GM12878 (cell line): ENCODE results near the gene EXOC7. TPM values are rescaled to one million over a fixed set of nuclear protein-coding genes. Genes with fewer than 3 reads are reported as not detected.

Experiments
- ATAC-seq: fragments of 200-7000 bp; cut with Tn5 transposase; 3 replicates; pipeline ENCODE4 v1.9.1; 2020; ENCODE audit warnings: mild to moderate bottlenecking, moderate library complexity
- BruUV-seq: library from RNA; stranded (reverse); fragments of 400-500 nt; replicated peaks from 2 replicates; lab custom pipeline; 2021; lab: Mats Ljungman, UMichigan
- CTCF ChIA-PET: fragments of 300-600 bp; sonication (Branson Sonifier 250); formaldehyde crosslinking; extraction: SDS; loops from one replicate; lab custom pipeline; 2021; ENCODE audit warnings: inconsistent platforms; lab: Yijun Ruan, JAX
- POLR2A ChIA-PET: fragments of 350-600 bp; formaldehyde crosslinking; extraction: SDS; loops from one replicate; lab custom pipeline; 2021; ENCODE audit warnings: inconsistent platforms; lab: Charles Lee
- RAD21 ChIA-PET: fragments of 300-600 bp; sonication (Branson Sonifier 250); formaldehyde crosslinking; loops from one replicate; lab custom pipeline; 2023; ENCODE audit warnings: antibody characterized with exemption; ENCODE audit not compliant: unreplicated experiment; lab: Charles Lee
- SMC1A ChIA-PET: fragments of 300-600 bp; sonication (Branson Sonifier 250); formaldehyde crosslinking; loops from one replicate; lab custom pipeline; 2023; ENCODE audit not compliant: unreplicated experiment, uncharacterized antibody; lab: Charles Lee
- DNase-seq: peaks from one replicate; pipeline ENCODE4 v3.0.0-alpha.2; 2011; ENCODE audit warnings: low read depth, low spot score
- FAIRE-seq: peaks from 3 replicates; lab custom pipeline; 2011; peaks lifted over from hg19 to GRCh38; lab: Jason Lieb, UNC
- H2AFZ ChIP-seq: 2 replicates; pipeline ENCODE4 v1.6.0; 2011; ENCODE audit warnings: low read depth, low read length, control low read depth; ENCODE audit not compliant: control insufficient read depth
- H3K27ac ChIP-seq: 2 replicates; pipeline ENCODE4 v1.5.1; 2011; ENCODE audit warnings: control low read depth; ENCODE audit not compliant: control insufficient read depth, insufficient read depth
- H3K27me3 ChIP-seq, 2 experiments: replicated peaks in 1 of 2; 2 replicates each; pipeline versions ENCODE4 v1.6.0 to v1.6.1; 2011; ENCODE audit warnings: low read length in 1 of 2; ENCODE audit not compliant: control insufficient read depth in 2 of 2, insufficient read depth in 2 of 2
- H3K36me3 ChIP-seq, 2 experiments: 2 replicates each; pipeline ENCODE4 v1.5.1; 2011; ENCODE audit warnings: low read length in 1 of 2; ENCODE audit not compliant: control insufficient read depth in 2 of 2, insufficient read depth in 2 of 2
- H3K4me1 ChIP-seq: 2 replicates; pipeline ENCODE4 v1.6.1; 2011; ENCODE audit warnings: mild to moderate bottlenecking, low read length, moderate library complexity, mixed read lengths; ENCODE audit not compliant: control insufficient read depth, insufficient read depth
- H3K4me2 ChIP-seq: 2 replicates; pipeline ENCODE4 v1.6.0; 2011; ENCODE audit warnings: control low read depth; ENCODE audit not compliant: control insufficient read depth, insufficient read depth
- H3K4me3 ChIP-seq: fragments of 200-600 bp; sonication (generic); 2 replicates; pipeline ENCODE4 v1.5.1; 2016
- H3K79me2 ChIP-seq: 2 replicates; pipeline ENCODE4 v1.6.0; 2011; ENCODE audit warnings: low read length; ENCODE audit not compliant: control insufficient read depth, insufficient read depth
- H3K9ac ChIP-seq: 2 replicates; pipeline ENCODE4 v1.8.0; 2011; ENCODE audit warnings: low read length, control low read depth, mixed read lengths; ENCODE audit not compliant: control insufficient read depth, insufficient read depth
- H3K9me3 ChIP-seq: replicated peaks from 3 replicates; pipeline ENCODE4 v1.5.1; 2011; ENCODE audit warnings: mild to moderate bottlenecking, low read length; ENCODE audit not compliant: control insufficient read depth, insufficient read depth
- H4K20me1 ChIP-seq: 2 replicates; pipeline ENCODE4 v1.6.0; 2011; ENCODE audit not compliant: control insufficient read depth, insufficient read depth
- BMI1 ChIP-seq: fragments of 450-650 bp; IDR thresholded peaks from 2 replicates; pipeline ENCODE4 v1.6.1; 2016; ENCODE audit warnings: mild to moderate bottlenecking, moderate library complexity, borderline replicate concordance
- DPF2 ChIP-seq: fragments of 450-650 bp; IDR thresholded peaks from 2 replicates; pipeline ENCODE4 v1.6.1; 2017; ENCODE audit warnings: mild to moderate bottlenecking
- FOXM1 ChIP-seq: IDR thresholded peaks from 2 replicates; pipeline ENCODE4 v1.6.1; 2012; ENCODE audit warnings: low read depth, mild to moderate bottlenecking, inconsistent platforms, low read length, moderate library complexity
- GATAD2B ChIP-seq: fragments of 450-650 bp; conservative IDR thresholded peaks from 2 replicates; pipeline ENCODE4 v1.6.1; 2017; ENCODE audit warnings: low read depth, mild to moderate bottlenecking, moderate library complexity
- HDAC2 ChIP-seq: fragments of 200-600 bp; sonication (generic); IDR thresholded peaks from 2 replicates; pipeline ENCODE4 v1.6.1; 2017
- NFYA ChIP-seq: IDR thresholded peaks from 2 replicates; pipeline ENCODE4 v1.6.1; 2011; ENCODE audit warnings: low read depth, mild to moderate bottlenecking, low read length, improper control_type of control experiment, borderline replicate concordance
- NR2C1 ChIP-seq: fragments of 450-650 bp; IDR thresholded peaks from 2 replicates; pipeline ENCODE4 v1.6.1; 2017; ENCODE audit warnings: antibody characterized with exemption, mild to moderate bottlenecking, moderate library complexity
- POLR2AphosphoS5 ChIP-seq: IDR thresholded peaks from 2 replicates; pipeline ENCODE4 v1.6.1; 2011; ENCODE audit warnings: mild to moderate bottlenecking, low read length, inconsistent platforms
- SIX5 ChIP-seq: IDR thresholded peaks from 2 replicates; pipeline ENCODE4 v1.6.1; 2011; ENCODE audit warnings: mild to moderate bottlenecking, low read depth, low read length, moderate library complexity; ENCODE audit not compliant: severe bottlenecking
- SP1 ChIP-seq: IDR thresholded peaks from one replicate; pipeline ENCODE4 v1.6.1; 2011; ENCODE audit warnings: low read depth, low read length
- YY1 ChIP-seq: IDR thresholded peaks from 2 replicates; pipeline ENCODE4 v1.6.1; 2011; ENCODE audit warnings: low read depth, mild to moderate bottlenecking, low read length
- ZNF274 ChIP-seq: IDR thresholded peaks from one replicate; pipeline ENCODE4 v1.8.0; 2011; ENCODE audit not compliant: insufficient read length, insufficient read depth
- WGBS: methylation state at CpG from one replicate; pipeline ENCODE4 v1.1.6; 2016; ENCODE audit warnings: low lambda C conversion rate; ENCODE audit not compliant: insufficient replicate concordance, insufficient coverage; ENCODE audit errors: missing lambda C conversion rate; 5-methylcytosine and 5-hydroxymethylcytosine counted together
- in situ Hi-C: fragments of 300-500 bp; cut with MboI; formaldehyde crosslinking; loops from 9 replicates; pipeline ENCODE4 v1.14.3; 2018; ENCODE audit warnings: mixed read lengths
- intact Hi-C: fragments of 100-400 bp; cut with micrococcal nuclease; formaldehyde crosslinking; loops from one replicate; pipeline ENCODE4 v1.14.2; 2022; ENCODE audit not compliant: unreplicated experiment
- polyA plus RNA-seq, 11 experiments: library from polyadenylated mRNA; depleted of rRNA in 4 of 11; unstranded in 6 of 11; stranded (reverse) in 5 of 11; fragments of >200 nt; fragmentation: Nextera tagmentation in 4 of 11; fragmentation: Illumina TruSeq in 1 of 11; extraction: Ambion mirVana in 4 of 11; extraction: Trizol in 1 of 11; gene quantifications; 1 replicate in 1 of 11; 2 replicates in 10 of 11; pipeline versions ENCODE4 v1.2.1 to v1.2.3, GENCODE V29; 2011 to 2016; ENCODE audit warnings: inconsistent platforms in 2 of 11, missing spikeins in 2 of 11, low read depth in 1 of 11
- total RNA-seq, 4 experiments: library from RNA; depleted of rRNA in 3 of 4; stranded (reverse); fragments of >200 nt in 3 of 4; fragmentation: Illumina TruSeq in 1 of 4; extraction: Trizol in 1 of 4; gene quantifications; 2 replicates each; pipeline versions ENCODE4 v1.2.1 to v1.2.3, GENCODE V29; 2013 to 2021
- TF ChIP-seq, protein P1 (sequence below), 3 experiments: IDR thresholded peaks in 2 of 3; conservative IDR thresholded peaks in 1 of 3; 2 replicates each; pipeline ENCODE4 v1.5.1; 2011; ENCODE audit warnings: low read depth in 3 of 3, low read length in 3 of 3, mild to moderate bottlenecking in 3 of 3, control low read depth in 2 of 3, moderate library complexity in 2 of 3, inconsistent platforms in 1 of 3, mixed read lengths in 1 of 3; ENCODE audit not compliant: control insufficient read depth in 2 of 3, insufficient read depth in 1 of 3; ENCODE audit errors: extremely low read depth in 1 of 3
- TF ChIP-seq, protein P2 (sequence below): fragments of 450-650 bp; IDR thresholded peaks from 2 replicates; pipeline ENCODE4 v1.6.1; 2018; ENCODE audit warnings: mild to moderate bottlenecking, low read depth, moderate library complexity; ENCODE audit not compliant: partially characterized antibody
- TF ChIP-seq, protein P3 (sequence below): IDR thresholded peaks from 2 replicates; pipeline ENCODE4 v1.6.1; 2012; ENCODE audit warnings: low read depth, low read length, improper control_type of control experiment
- TF ChIP-seq, protein P4 (sequence below): IDR thresholded peaks from 2 replicates; pipeline ENCODE4 v1.6.1; 2012; ENCODE audit warnings: low read length, inconsistent platforms

EXOC7 gene
- total and polyA plus RNA-seq, 10 of the 15 experiments (the other 5 are each of a cell fraction or from before 2014, with no cell fraction given) = 18.8 to 71.3 (median 48.2) TPM

DNA sequence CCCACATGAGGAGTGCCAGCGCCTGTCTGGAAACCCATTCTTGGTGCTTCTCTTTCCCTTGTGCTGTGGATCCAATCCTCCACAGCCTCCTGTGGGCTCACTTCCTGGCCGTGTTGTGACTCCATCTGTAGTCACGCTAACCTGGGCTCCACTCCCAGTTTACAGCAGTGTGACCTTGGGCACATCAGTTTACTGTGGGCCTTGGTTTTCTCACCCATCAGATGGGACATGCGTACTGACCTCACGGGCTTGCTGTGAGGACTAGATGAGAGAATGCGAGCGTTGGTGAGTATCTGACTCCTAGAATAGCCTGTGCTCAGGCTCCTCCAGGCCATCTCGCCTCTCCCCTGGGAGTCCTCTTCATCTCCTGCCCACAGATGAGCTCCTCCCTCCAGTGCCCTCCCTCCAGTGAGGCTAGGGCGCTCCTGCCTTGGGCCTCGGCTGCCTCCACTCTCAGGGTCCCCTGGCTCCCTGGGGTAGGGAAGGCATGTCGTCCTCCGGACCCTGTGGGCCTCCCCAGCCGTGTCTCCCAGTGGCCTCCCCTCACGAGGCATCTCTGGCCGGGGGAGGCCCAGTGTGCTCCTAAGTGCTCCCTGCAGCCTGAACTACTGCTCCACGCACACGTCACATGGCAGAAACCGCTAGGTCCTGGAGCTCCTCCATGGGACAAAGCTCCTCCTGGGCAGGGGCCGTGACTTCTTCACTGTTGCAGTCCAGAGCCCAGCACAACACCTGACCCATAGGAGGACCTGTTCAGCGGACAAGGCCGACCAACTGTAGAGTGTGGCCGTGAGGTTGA lies 42.7 kb upstream of the EXOC7 start:
- H3K4me1 ChIP-seq = peaks cover 24% of the 10 kb centered on the region
- FAIRE-seq (no peak), DNase-seq (no peak), ATAC-seq (no peak; the same call in 2 of the 3 replicates)
- TF ChIP-seq SP1 (no peak), NR2C1 (no peak), DPF2 (no peak), BMI1 (no peak), HDAC2 (no peak), FOXM1 (no peak), NFYA (no peak), YY1 (no peak), GATAD2B (no peak), POLR2AphosphoS5 (no peak), SIX5 (no peak), ZNF274 (no peak)
- TF ChIP-seq, protein P1, sequence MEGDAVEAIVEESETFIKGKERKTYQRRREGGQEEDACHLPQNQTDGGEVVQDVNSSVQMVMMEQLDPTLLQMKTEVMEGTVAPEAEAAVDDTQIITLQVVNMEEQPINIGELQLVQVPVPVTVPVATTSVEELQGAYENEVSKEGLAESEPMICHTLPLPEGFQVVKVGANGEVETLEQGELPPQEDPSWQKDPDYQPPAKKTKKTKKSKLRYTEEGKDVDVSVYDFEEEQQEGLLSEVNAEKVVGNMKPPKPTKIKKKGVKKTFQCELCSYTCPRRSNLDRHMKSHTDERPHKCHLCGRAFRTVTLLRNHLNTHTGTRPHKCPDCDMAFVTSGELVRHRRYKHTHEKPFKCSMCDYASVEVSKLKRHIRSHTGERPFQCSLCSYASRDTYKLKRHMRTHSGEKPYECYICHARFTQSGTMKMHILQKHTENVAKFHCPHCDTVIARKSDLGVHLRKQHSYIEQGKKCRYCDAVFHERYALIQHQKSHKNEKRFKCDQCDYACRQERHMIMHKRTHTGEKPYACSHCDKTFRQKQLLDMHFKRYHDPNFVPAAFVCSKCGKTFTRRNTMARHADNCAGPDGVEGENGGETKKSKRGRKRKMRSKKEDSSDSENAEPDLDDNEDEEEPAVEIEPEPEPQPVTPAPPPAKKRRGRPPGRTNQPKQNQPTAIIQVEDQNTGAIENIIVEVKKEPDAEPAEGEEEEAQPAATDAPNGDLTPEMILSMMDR (IDR thresholded peaks at IDR 0.05 in 2 of 3, conservative IDR thresholded peaks at IDR 0.05 in 1 of 3; ENCODE audit: control insufficient read depth in 2 of 3, extremely low read depth in 1 of 3, insufficient read depth in 1 of 3, low read depth in 3 of 3, low read length in 3 of 3) = no peak
- TF ChIP-seq, protein P2, sequence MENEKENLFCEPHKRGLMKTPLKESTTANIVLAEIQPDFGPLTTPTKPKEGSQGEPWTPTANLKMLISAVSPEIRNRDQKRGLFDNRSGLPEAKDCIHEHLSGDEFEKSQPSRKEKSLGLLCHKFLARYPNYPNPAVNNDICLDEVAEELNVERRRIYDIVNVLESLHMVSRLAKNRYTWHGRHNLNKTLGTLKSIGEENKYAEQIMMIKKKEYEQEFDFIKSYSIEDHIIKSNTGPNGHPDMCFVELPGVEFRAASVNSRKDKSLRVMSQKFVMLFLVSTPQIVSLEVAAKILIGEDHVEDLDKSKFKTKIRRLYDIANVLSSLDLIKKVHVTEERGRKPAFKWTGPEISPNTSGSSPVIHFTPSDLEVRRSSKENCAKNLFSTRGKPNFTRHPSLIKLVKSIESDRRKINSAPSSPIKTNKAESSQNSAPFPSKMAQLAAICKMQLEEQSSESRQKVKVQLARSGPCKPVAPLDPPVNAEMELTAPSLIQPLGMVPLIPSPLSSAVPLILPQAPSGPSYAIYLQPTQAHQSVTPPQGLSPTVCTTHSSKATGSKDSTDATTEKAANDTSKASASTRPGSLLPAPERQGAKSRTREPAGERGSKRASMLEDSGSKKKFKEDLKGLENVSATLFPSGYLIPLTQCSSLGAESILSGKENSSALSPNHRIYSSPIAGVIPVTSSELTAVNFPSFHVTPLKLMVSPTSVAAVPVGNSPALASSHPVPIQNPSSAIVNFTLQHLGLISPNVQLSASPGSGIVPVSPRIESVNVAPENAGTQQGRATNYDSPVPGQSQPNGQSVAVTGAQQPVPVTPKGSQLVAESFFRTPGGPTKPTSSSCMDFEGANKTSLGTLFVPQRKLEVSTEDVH = no peak
- TF ChIP-seq, protein P3, sequence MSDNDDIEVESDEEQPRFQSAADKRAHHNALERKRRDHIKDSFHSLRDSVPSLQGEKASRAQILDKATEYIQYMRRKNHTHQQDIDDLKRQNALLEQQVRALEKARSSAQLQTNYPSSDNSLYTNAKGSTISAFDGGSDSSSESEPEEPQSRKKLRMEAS = no peak
- TF ChIP-seq, protein P4, sequence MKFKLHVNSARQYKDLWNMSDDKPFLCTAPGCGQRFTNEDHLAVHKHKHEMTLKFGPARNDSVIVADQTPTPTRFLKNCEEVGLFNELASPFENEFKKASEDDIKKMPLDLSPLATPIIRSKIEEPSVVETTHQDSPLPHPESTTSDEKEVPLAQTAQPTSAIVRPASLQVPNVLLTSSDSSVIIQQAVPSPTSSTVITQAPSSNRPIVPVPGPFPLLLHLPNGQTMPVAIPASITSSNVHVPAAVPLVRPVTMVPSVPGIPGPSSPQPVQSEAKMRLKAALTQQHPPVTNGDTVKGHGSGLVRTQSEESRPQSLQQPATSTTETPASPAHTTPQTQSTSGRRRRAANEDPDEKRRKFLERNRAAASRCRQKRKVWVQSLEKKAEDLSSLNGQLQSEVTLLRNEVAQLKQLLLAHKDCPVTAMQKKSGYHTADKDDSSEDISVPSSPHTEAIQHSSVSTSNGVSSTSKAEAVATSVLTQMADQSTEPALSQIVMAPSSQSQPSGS = no peak
- no peak overlapping the region for H3K4me3 ChIP-seq
- WGBS = 75% methylated on average over 19 of the region's 22 CpGs
- peak overlapping the region; percentile 18; the same call in 1 of the 2 replicates for H3K9ac ChIP-seq
- no peaks in the 10 kb centered on the region for H3K9me3 ChIP-seq
- RAD21 ChIA-PET = interaction anchor here (1.3 kb wide), 1 partner anchor 133 kb away, joined by 5 read pairs; no protein-coding TSS in a partner anchor
- H3K27me3 ChIP-seq = no peaks in the 10 kb centered on the region; a peak in 1 of 4 replicates
- H4K20me1 ChIP-seq = no peaks in the 10 kb centered on the region
- no peaks in the 10 kb centered on the region for H3K36me3 ChIP-seq
- H2AFZ ChIP-seq = peak overlapping the region; percentile 83
- SMC1A ChIA-PET = interaction anchor here (0.9 to 2.7 kb wide), 6 partner anchors 19 to 114 kb away, joined by 3 to 13 read pairs (median 4); no protein-coding TSS in a partner anchor
- CTCF ChIA-PET = interaction anchor here (0.7 to 1.8 kb wide), 5 partner anchors 20 to 133 kb away, joined by 3 to 6 read pairs (median 4); no protein-coding TSS in a partner anchor
- POLR2A ChIA-PET = interaction anchor here (1.0 kb wide), 1 partner anchor 41 kb away, joined by 3 read pairs; no protein-coding TSS in a partner anchor
- in situ Hi-C loops (no loop called here), intact Hi-C loops (no loop called here)
- H3K4me2 ChIP-seq = peak overlapping the region; percentile 81
- H3K79me2 ChIP-seq = no peaks in the 10 kb centered on the region
- peak overlapping the region; percentile 74 for H3K27ac ChIP-seq
- BruUV-seq = no TSS peak
